ENCODE results near the gene ITGB6.

- TF ChIP-seq CREM (CRISPR knock-in tag; IDR thresholded peaks at IDR 0.05), result no peak
- no peak for TF ChIP-seq CTCF (IDR thresholded peaks at IDR 0.05)
Measured at GRCh38 chr2:160052531-160052930, 147.5 kb downstream of the ITGB6 start.

Data from WTC11 (cell line).